ENCODE results near the gene ATP10A.

The ATP10A gene

GRCh38 chr15:25682340-25682739 lies 180.8 kb downstream of the ATP10A start:
- no peak for DNase-seq (ENCODE audit: low read depth)
- no peak overlapping the region for H3K4me3 ChIP-seq (ENCODE audit: low read depth, low read length)
- TF ChIP-seq, protein P1, sequence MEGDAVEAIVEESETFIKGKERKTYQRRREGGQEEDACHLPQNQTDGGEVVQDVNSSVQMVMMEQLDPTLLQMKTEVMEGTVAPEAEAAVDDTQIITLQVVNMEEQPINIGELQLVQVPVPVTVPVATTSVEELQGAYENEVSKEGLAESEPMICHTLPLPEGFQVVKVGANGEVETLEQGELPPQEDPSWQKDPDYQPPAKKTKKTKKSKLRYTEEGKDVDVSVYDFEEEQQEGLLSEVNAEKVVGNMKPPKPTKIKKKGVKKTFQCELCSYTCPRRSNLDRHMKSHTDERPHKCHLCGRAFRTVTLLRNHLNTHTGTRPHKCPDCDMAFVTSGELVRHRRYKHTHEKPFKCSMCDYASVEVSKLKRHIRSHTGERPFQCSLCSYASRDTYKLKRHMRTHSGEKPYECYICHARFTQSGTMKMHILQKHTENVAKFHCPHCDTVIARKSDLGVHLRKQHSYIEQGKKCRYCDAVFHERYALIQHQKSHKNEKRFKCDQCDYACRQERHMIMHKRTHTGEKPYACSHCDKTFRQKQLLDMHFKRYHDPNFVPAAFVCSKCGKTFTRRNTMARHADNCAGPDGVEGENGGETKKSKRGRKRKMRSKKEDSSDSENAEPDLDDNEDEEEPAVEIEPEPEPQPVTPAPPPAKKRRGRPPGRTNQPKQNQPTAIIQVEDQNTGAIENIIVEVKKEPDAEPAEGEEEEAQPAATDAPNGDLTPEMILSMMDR (IDR thresholded peaks at IDR 0.05; ENCODE audit: insufficient read depth, low read depth, low read length, missing control alignments), result no peak

DNA sequence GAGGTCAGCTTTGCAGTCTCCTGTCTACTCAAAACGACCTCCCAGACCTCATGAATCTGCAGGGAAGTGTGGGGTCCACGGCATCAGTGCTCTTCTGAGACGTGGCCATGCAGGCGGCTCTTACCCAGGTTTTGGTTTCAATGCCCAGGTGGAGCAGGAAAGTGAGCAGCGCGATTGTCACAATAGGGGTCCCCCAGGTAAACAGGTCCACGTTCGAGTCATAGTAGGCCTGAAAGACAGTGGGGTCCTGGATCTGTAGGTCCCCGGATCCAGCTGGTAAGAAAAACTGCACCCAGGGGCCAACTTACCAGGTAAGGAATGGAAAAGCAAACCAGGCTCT lies 182.5 kb downstream of the ATP10A start:
- TF ChIP-seq, protein P1 (IDR thresholded peaks at IDR 0.05; ENCODE audit: insufficient read depth, low read depth, low read length, missing control alignments), result no peak
- no peak overlapping the region for H3K4me3 ChIP-seq (ENCODE audit: low read depth, low read length)
- DNase-seq (ENCODE audit: low read depth), result no peak

GRCh38 chr15:25679964-25680685 lies 183.0 kb downstream of the ATP10A start:
- DNase-seq (ENCODE audit: low read depth), result no peak
- no peak overlapping the region for H3K4me3 ChIP-seq (ENCODE audit: low read depth, low read length)

DNA sequence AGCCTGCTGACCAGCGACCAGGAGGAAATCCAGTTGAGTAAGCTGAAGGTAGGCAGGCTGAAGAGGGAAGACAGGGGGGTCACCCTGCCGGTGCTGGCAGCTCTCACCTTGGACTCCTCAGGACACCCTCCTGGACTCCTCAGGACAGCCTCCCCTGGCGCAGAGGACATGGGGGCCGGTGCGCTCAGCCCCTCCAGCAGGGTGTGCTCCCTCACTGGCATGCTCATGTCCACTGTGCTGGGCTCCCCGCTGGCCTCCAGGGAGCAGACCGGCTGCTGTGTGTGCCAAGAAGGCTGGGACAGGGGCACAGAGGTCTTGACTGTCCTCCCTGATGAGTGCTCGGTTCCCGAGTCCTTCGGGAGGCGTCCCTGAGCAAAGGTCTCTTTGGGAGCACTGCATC lies 183.6 kb downstream of the ATP10A start:
- no peak for DNase-seq (ENCODE audit: low read depth)
- no peak overlapping the region for H3K4me3 ChIP-seq (ENCODE audit: low read depth, low read length)
- TF ChIP-seq, protein P1 (IDR thresholded peaks at IDR 0.05; ENCODE audit: insufficient read depth, low read depth, low read length, missing control alignments), result no peak

More at GRCh38 chr15:25679964-25680685, 183.0 kb downstream of the ATP10A start:
- TF ChIP-seq, protein P1 (IDR thresholded peaks at IDR 0.05; ENCODE audit: insufficient read depth, low read depth, low read length, missing control alignments), result no peak

GRCh38 chr15:25678500-25678855 lies 184.6 kb downstream of the ATP10A start:
- TF ChIP-seq, protein P1 (IDR thresholded peaks at IDR 0.05; ENCODE audit: insufficient read depth, low read depth, low read length, missing control alignments), result no peak
- DNase-seq (ENCODE audit: low read depth), result no peak

DNA sequence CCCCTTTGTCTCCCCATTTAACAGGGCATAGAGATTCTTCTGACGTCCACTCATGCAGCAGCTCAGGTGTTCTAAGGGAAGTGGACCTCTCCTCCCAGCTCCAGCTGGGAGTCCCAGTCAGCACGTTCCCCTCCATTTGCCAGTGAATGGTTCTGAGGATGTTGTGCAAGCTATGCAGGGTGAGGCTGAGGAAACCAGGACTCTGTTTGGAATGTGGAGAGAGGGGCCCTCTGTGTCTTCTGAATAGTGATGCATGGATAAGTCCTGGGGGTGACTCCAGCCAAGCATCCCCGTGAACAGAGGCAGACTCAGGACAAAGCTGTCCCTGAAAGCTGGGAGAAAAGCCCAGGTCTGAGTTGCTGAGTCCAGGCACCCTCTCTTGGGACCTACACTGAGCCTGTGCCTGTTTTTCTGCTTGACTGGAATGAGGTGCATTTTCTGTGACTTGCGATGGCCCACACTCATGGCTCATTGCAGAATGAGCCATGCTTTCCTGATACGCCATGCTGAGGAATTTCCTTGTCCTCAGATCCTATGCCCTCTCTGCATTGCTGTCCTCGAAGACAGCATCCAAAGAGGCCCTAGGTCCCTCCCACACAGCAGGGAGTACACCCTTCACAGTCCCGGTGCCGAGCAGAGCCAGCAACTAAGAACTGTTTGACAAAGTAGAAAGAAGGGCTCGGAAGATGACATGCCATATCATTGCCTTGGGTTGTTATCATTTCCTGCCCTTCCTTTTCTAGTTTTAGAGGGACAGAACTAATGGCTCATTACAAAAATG lies 185.2 kb downstream of the ATP10A start:
- TF ChIP-seq, protein P1 (IDR thresholded peaks at IDR 0.05; ENCODE audit: insufficient read depth, low read depth, low read length, missing control alignments), result no peak
- DNase-seq (ENCODE audit: low read depth), result no peak
- H3K4me3 ChIP-seq (ENCODE audit: low read depth, low read length), result no peak overlapping the region

More at GRCh38 chr15:25678500-25678855, 184.6 kb downstream of the ATP10A start:
- no peak overlapping the region for H3K4me3 ChIP-seq (ENCODE audit: low read depth, low read length)
